ENCODE results near the gene ATP8A2.

- TF ChIP-seq, protein P1, sequence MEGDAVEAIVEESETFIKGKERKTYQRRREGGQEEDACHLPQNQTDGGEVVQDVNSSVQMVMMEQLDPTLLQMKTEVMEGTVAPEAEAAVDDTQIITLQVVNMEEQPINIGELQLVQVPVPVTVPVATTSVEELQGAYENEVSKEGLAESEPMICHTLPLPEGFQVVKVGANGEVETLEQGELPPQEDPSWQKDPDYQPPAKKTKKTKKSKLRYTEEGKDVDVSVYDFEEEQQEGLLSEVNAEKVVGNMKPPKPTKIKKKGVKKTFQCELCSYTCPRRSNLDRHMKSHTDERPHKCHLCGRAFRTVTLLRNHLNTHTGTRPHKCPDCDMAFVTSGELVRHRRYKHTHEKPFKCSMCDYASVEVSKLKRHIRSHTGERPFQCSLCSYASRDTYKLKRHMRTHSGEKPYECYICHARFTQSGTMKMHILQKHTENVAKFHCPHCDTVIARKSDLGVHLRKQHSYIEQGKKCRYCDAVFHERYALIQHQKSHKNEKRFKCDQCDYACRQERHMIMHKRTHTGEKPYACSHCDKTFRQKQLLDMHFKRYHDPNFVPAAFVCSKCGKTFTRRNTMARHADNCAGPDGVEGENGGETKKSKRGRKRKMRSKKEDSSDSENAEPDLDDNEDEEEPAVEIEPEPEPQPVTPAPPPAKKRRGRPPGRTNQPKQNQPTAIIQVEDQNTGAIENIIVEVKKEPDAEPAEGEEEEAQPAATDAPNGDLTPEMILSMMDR (IDR thresholded peaks at IDR 0.05), result no peak
- TF ChIP-seq POLR2A (IDR thresholded peaks at IDR 0.05) (no peak), EP300 (IDR thresholded peaks at IDR 0.05) (no peak)
These were observed 82.1 kb downstream of the ATP8A2 start for GRCh38 chr13:25453850-25454365.
